HepG2 (cell line): ENCODE measurements around the gene FAM169A. TPM values are rescaled to one million over a fixed set of nuclear protein-coding genes. Genes with fewer than 3 reads are reported as not detected.
"Not testable (repeated sequence)": the region's sequence is repeated elsewhere in the genome, so short reads cannot be mapped to it uniquely, and the experiment has no call there.

ENCODE experiments used
- ATAC-seq: fragments of 200-7000 bp; cut with Tn5 transposase; 3 replicates; pipeline ENCODE4 v1.9.1; 2020; ENCODE audit warnings: mild to moderate bottlenecking, moderate library complexity
- BruUV-seq: library from RNA; stranded (reverse); fragments of 400-500 nt; replicated peaks from 2 replicates; lab custom pipeline; 2021; lab: Mats Ljungman, UMichigan
- CTCF ChIA-PET: fragments of 300-600 bp; formaldehyde crosslinking; extraction: SDS; loops from one replicate; lab custom pipeline; 2021; ENCODE audit warnings: low total read pairs, inconsistent platforms, low intra/inter-chr PET ratio; lab: Yijun Ruan, JAX
- POLR2A ChIA-PET: fragments of 350-600 bp; sonication (Branson Sonifier 250); formaldehyde crosslinking; loops from one replicate; lab custom pipeline; 2020; ENCODE audit warnings: antibody characterized with exemption, inconsistent platforms; lab: Yijun Ruan, JAX
- DNase-seq: peaks from one replicate; pipeline ENCODE4 v3.0.0-alpha.2; 2015; ENCODE audit warnings: low spot score
- FAIRE-seq: peaks from 3 replicates; lab custom pipeline; 2011; peaks lifted over from hg19 to GRCh38; lab: Jason Lieb, UNC
- H2AFZ ChIP-seq: one replicate; pipeline ENCODE4 v1.6.1; 2011; ENCODE audit warnings: low read length, inconsistent platforms
- H3K27ac ChIP-seq: fragments of 300-600 bp; 3 replicates; pipeline ENCODE4 v1.8.0; 2011; ENCODE audit warnings: mixed run types, mild to moderate bottlenecking, mixed read lengths, low read length, inconsistent platforms; ENCODE audit not compliant: insufficient read depth; ENCODE audit errors: extremely low read length
- H3K27me3 ChIP-seq, 2 experiments: fragments of 200-600 bp in 1 of 2; 2 replicates in 1 of 2; 3 replicates in 1 of 2; pipeline versions ENCODE4 v1.6.0 to v1.8.0; 2011; ENCODE audit warnings: low read length in 2 of 2, mild to moderate bottlenecking in 2 of 2, moderate library complexity in 2 of 2, inconsistent platforms in 1 of 2; ENCODE audit not compliant: insufficient read depth in 2 of 2, control insufficient read depth in 1 of 2
- H3K36me3 ChIP-seq, 2 experiments: fragments of 200-600 bp in 1 of 2; replicated peaks in 1 of 2; 2 replicates in 1 of 2; 3 replicates in 1 of 2; pipeline versions ENCODE4 v1.5.1 to v1.8.0; 2011; ENCODE audit warnings: low read length in 2 of 2, inconsistent platforms in 1 of 2; ENCODE audit not compliant: insufficient read depth in 2 of 2, control insufficient read depth in 1 of 2
- H3K4me1 ChIP-seq: 2 replicates; pipeline ENCODE4 v1.5.1; 2012; ENCODE audit warnings: low read length, inconsistent platforms; ENCODE audit not compliant: insufficient read depth
- H3K4me2 ChIP-seq: 2 replicates; pipeline ENCODE4 v1.6.0; 2011; ENCODE audit warnings: low read depth, low read length, inconsistent platforms
- H3K4me3 ChIP-seq, 3 experiments: fragments of 200-600 bp in 1 of 3; sonication (generic), shearing (Covaris generic) in 1 of 3; replicated peaks in 1 of 3; 2 replicates each; pipeline ENCODE4 v1.5.1; 2011 to 2016; ENCODE audit warnings: low read length in 3 of 3, inconsistent platforms in 2 of 3, low read depth in 2 of 3, mild to moderate bottlenecking in 2 of 3, control low read depth in 1 of 3, mixed read lengths in 1 of 3; ENCODE audit not compliant: insufficient read depth in 1 of 3
- H3K79me2 ChIP-seq: one replicate; pipeline ENCODE4 v1.6.1; 2011; ENCODE audit warnings: low read length, inconsistent platforms; ENCODE audit not compliant: insufficient read depth
- H3K9ac ChIP-seq: 2 replicates; pipeline ENCODE4 v1.6.0; 2011; ENCODE audit warnings: mild to moderate bottlenecking, low read depth, low read length, inconsistent platforms; ENCODE audit not compliant: insufficient read depth
- H3K9me3 ChIP-seq: 2 replicates; pipeline ENCODE4 v1.5.1; 2012; ENCODE audit warnings: mild to moderate bottlenecking, low read length
- H4K20me1 ChIP-seq: 2 replicates; pipeline ENCODE4 v1.6.0; 2011; ENCODE audit warnings: inconsistent platforms, mild to moderate bottlenecking, low read length, moderate library complexity; ENCODE audit not compliant: insufficient read depth
- NCOA2 ChIP-seq: sonication (generic); formaldehyde crosslinking; IDR thresholded peaks from 2 replicates; pipeline ENCODE4 v1.8.0; 2022; ENCODE audit warnings: inconsistent platforms
- ZFP1 ChIP-seq: IDR thresholded peaks from 2 replicates; pipeline ENCODE4 v1.6.1; 2016
- ZNF687 ChIP-seq: sonication (generic); formaldehyde crosslinking; IDR thresholded peaks from 2 replicates; pipeline ENCODE4 v1.5.1; 2020; ENCODE audit warnings: mild to moderate bottlenecking, missing genetic modification reagents, moderate library complexity
- in situ Hi-C: cut with HindIII; loops from 2 replicates; pipeline ENCODE4 v1.10.0; 2017; ENCODE audit warnings: low pct_unique_long_range_greater_than_20kb; ENCODE audit not compliant: extremely low pct_ligation_motif_present
- intact Hi-C: fragments of 100-400 bp; cut with micrococcal nuclease; formaldehyde crosslinking; loops from one replicate; pipeline ENCODE4 v1.10.0; 2022; ENCODE audit not compliant: unreplicated experiment
- polyA plus RNA-seq, 8 experiments: library from polyadenylated mRNA; depleted of rRNA in 3 of 8; stranded (reverse) in 7 of 8; unstranded in 1 of 8; fragments of >200 nt; fragmentation: Illumina TruSeq in 4 of 8; extraction: Trizol in 4 of 8; gene quantifications; 2 replicates each; pipeline versions ENCODE4 v1.2.1 to v1.2.3, GENCODE V29; 2011 to 2016; ENCODE audit warnings: low read depth in 4 of 8, missing spikeins in 1 of 8, mixed read lengths in 1 of 8; ENCODE audit not compliant: insufficient read depth in 1 of 8
- total RNA-seq, 5 experiments: library from RNA; depleted of rRNA; stranded (reverse); fragments of >200 nt; fragmentation: Illumina TruSeq; extraction: Trizol; gene quantifications; 2 replicates each; pipeline ENCODE4 v1.2.3, GENCODE V29; 2016; ENCODE audit warnings: low read depth in 1 of 5

The FAM169A gene
- total and polyA plus RNA-seq, 2 of the 13 experiments (the other 11 are each of a cell fraction or from before 2014, with no cell fraction given), result 21.1 to 110 TPM

DNA sequence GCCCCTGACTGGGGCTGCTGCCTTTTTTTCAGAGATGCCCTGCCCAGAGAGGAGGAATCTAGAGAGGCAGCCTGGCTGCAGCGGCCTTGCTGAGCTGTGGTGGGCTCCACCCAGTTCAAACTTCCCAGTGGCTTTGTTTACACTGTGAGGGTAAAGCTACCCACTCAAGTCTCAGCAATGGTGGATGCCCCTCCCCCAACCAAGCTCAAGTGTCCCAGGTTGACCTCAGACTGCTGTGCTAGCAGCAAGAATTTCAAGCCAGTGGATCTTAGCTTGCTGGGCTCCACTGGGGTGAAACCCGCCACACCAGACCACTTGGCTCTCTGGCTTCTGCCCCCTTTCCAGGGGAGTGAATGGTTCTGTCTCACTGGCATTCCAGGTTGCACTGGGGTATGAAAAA lies 45.2 kb upstream of the FAM169A start (continued):
- TF ChIP-seq ZNF687, result peak; percentile 18; the same call in 1 of the 2 replicates
- TF ChIP-seq NCOA2 (CRISPR knock-in tag), result 0 out of 2 replicates have a peak, but pooled peaks have one; percentile 18

GRCh38 chr5:74909888-74910287 lies 43.7 kb upstream of the FAM169A start:
- in situ Hi-C loops, FAIRE-seq, POLR2A ChIA-PET: not testable (repeated sequence)

More at GRCh38 chr5:74909888-74910287, 43.7 kb upstream of the FAM169A start:
- TF ChIP-seq ZFP1, result peak; percentile 95
- TF ChIP-seq, all 625 proteins: peak for 1; not testable (repeated sequence) for 624
- H3K27ac ChIP-seq, intact Hi-C loops, BruUV-seq, CTCF ChIA-PET, H3K79me2 ChIP-seq, H3K4me2 ChIP-seq, H2AFZ ChIP-seq, DNase-seq, H3K9me3 ChIP-seq, H3K27me3 ChIP-seq, H3K4me3 ChIP-seq, H4K20me1 ChIP-seq, H3K36me3 ChIP-seq, ATAC-seq, H3K9ac ChIP-seq: not testable (repeated sequence)
- peaks cover 22% of the 10 kb centered on the region for H3K4me1 ChIP-seq
